ENCODE measurements around the gene POLR2F. TPM values are rescaled to one million over a fixed set of nuclear protein-coding genes. Genes with fewer than 3 reads are reported as not detected.

POLR2F gene
- total and polyA plus RNA-seq, 9 of the 15 experiments (the other 6 are each of a cell fraction or from before 2014, with no cell fraction given), result 98.9 to 410 (median 168) TPM

- TF ChIP-seq RREB1 (CRISPR knock-in tag; IDR thresholded peaks at IDR 0.05) (no peak), CREB3L1 (IDR thresholded peaks at IDR 0.05; ENCODE audit: borderline replicate concordance, low read depth) (no peak), IRF1 (CRISPR knock-in tag; IDR thresholded peaks at IDR 0.05; ENCODE audit: borderline replicate concordance) (no peak), MCM2 (IDR thresholded peaks at IDR 0.05; ENCODE audit: low read depth) (no peak), SMAD3 (CRISPR knock-in tag; conservative IDR thresholded peaks at IDR 0.05) (no peak; the same call in 1 of the 2 replicates), ZNF274 (IDR thresholded peaks at IDR 0.05; ENCODE audit: borderline replicate concordance, low read depth, low read length) (no peak), RBM15 (IDR thresholded peaks at IDR 0.05; ENCODE audit: insufficient read depth, low read length) (no peak), ARID4B (CRISPR knock-in tag; IDR thresholded peaks at IDR 0.05) (no peak; the same call in 1 of the 2 replicates), THRA (IDR thresholded peaks at IDR 0.05) (no peak), COPS2 (conservative IDR thresholded peaks at IDR 0.05) (no peak), SRSF9 (IDR thresholded peaks at IDR 0.05; ENCODE audit: borderline replicate concordance, low read depth, low read length) (no peak)
These were observed 48.6 kb upstream of the POLR2F start (continued) for GRCh38 chr22:37904572-37905533.
